ENCODE measurements around the gene CAST.

CAST gene

DNA sequence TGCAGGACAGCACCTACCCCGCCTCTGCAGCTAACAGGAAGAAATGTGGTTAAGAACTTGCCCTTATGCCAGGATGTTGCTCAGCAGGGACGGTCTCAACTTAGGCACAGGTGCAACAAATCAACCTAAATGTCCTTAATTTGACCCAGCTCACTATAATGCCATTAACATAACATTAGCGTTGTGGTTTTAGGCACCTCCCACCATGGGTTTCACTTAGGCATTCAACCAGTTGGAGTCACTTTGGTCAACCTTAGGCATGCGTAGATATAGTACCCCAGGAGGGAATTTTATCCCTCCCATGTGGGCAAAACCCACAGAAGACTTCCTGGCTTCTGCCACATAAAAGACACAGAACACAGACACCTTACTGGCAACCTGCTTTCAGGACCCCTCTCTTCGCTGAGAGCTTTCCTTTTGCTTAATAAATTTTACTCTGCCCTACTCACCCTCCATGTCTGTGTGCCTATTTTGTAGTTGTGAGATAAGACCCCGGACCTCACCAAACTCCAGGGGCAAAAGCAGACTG lies 154.3 kb downstream of the CAST start:
- peak in 1 of 2 donors; percentile 17 for DNase-seq (ENCODE audit: extremely low read depth in 1 of 2, low read depth in 1 of 2)

DNA sequence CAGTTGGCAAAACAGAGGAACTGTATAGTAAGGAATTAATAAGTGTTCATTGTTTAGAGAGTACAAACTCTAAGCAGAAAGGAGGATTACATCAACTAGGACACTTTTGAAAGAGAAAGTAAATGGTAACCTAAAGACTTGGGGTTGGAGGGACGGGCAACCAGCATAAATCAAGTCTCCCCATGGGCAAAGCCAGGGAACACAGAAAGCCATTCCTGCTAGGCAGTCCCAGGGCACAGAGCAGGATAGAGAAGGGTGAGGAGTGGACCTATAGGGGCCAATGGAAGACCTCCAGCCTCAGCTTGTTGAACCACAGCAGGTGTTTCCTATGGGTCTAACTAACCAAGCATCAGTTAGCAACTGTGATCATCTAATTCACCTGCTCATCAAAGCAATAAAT lies 154.8 kb downstream of the CAST start:
- DNase-seq (ENCODE audit: extremely low read depth in 1 of 2, low read depth in 1 of 2) = no peak

DNA sequence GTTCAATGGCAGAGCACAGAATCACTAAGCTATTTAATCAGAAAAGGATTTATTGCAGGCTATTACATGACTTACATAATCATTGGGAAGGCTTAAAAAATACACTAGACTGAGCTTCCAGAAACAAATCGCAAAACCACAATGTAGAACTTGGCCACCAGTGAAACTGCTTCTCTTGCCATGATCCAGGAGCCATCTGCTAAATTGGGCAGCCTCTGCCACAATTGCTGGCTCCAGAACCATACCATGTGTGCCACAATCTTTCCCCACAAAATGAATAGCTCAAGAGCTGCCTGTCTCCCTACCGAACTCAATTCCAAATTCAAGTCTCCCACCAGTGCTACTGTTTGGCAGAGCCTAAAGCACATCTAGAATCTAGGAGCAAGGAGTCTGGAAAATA lies 155.3 kb downstream of the CAST start:
- no peak for DNase-seq (ENCODE audit: extremely low read depth in 1 of 2, low read depth in 1 of 2)

DNA sequence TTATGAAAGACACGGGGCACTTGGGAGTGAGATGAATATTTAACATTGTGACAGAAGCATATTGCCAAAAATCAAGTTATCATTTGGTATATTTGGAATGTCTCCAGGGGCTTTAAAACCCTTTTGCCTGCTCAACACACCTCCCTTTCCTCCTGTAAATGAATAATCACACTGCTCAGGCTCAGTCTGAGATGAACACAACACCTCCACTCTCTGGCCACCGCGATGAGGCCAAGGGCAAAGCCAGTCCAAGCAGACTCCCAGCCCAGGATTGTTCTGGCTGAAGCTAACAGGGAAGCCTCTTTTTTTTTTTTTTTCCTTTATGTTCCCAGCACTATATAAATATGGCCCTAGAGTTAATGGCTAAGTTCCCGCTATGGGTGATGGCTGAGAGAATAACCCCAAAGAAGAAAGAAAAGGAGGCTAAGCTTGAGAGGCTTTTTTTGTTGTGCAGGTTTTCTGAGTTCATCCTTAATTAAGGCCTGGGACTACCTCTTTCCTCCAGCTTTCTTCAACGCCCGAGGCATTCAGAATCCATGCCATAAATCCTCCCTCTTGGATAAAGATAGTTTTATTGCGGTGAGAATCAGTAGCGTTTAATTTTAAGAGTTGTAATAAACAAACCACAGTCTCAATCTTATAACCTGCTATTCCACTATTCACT lies 156.1 kb downstream of the CAST start:
- DNase-seq (ENCODE audit: extremely low read depth in 1 of 2, low read depth in 1 of 2) = no peak

DNA sequence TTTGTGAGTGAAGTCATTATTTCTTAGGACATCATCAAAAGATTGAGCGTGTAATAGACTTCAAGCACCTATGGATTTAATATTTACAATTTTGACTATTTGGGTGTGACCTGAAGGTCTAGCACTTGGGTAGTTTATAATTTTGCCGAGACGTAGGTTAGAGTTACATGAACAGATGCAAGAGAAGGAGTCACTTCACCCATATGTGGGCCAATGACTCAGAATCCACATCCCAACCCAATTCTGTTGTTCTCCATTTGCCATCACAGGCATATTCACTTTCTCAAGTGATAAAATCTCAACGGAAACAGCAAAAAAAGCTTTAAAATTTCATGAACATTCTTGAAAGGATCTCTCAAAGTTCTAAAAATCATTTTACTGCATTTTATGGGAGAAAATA lies 157.6 kb downstream of the CAST start:
- DNase-seq (ENCODE audit: extremely low read depth in 1 of 2, low read depth in 1 of 2) = no peak

DNA sequence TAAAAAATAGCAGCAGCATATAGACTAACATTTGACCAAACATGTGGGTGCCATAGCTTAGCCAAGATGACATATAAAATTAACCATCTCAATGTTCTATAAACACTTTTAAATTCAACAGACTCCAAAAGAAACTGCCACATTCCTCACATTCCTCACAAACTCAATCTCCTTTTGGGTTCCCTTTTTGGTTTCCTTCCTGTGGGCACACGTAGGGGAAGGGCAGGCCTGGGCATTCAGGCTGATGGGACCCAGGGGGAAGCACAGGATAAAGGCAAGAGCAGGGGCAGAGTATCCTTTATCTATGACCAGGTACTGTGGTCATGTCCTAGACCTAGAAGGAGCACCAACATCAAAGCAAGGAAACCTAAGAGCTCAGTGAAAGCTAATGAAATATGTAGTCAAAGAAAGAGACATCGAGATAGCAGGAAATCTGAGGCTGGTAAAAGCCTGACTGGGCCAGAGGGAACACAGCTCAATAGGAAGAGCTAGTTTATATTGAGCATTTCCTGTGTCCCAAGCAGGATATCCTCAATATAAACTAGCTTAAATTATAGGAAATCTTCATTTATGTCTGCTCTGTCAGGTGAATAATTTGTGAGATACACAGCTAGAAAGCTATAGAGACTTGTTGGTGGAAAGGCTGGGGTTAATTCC lies 159.2 kb downstream of the CAST start:
- DNase-seq (ENCODE audit: extremely low read depth in 1 of 2, low read depth in 1 of 2) = no peak

DNA sequence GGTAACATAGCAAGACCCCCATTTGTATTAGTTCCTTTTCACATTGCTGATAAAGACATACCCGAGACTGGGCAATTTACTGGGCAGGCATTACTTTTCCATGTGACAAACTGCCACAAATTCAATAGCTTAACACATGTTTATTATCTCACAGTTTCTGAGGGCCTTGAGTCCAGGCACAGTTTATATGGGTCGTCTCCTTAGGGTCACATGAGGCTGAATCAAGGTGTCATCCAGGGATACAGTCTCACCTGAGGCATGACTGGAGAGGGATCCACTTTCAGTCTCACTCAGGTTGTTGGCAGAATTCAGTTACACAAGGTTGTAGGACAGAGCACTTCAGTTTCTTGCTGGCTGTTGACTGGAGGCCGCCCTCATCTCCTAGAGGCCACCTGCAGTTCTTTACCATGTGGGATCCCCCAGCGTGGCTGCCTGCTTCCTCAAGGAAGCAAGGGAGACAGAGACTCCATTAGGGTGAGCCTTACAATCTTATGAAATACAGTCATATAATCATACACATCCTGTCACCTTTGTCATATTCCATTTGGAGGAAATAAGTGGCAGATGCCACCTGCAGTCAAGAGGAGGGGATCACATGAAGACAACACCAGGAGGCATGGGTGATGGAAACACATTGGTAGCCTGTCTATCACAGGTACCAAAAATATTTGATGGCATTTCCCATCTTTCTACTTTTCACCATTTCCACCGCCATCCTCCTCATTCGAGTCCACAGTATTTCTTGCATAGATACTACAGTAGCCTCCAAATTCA lies 160.7 kb downstream of the CAST start:
- DNase-seq (ENCODE audit: extremely low read depth in 1 of 2, low read depth in 1 of 2) = no peak

DNA sequence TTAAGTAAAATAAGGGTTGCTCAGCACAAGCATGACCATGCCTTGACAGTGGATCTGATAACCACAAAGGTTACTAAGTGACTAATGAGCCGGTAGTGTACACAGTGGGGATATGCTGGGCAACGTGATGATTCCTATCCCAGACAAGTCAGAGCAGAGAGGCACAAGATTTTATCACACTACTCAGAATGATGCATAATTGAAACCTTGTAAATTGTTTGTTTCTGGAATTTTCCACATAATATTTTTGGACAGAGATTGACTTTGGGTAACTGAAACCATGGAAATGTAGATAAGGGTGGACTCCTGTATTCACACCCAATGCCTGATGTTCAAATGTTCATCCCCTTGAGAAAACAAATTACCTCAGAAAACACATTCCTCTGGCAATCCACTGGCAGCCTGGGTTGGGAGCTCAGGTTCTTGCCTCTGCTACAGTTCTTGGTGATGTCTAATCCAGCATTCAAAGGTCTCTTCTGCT lies 161.8 kb downstream of the CAST start:
- DNase-seq (ENCODE audit: extremely low read depth in 1 of 2, low read depth in 1 of 2) = no peak
